HepG2 (cell line): ENCODE measurements around the gene CUL9.

Experiments
- FOXK2 ChIP-seq: fragments of 450-650 bp; IDR thresholded peaks from 2 replicates; pipeline ENCODE4 v1.6.1; 2016
- POLR2A ChIP-seq, 2 experiments: IDR thresholded peaks; 2 replicates each; pipeline ENCODE4 v1.6.1; 2011; ENCODE audit warnings: low read depth in 2 of 2, low read length in 2 of 2, mild to moderate bottlenecking in 1 of 2, moderate library complexity in 1 of 2; ENCODE audit not compliant: insufficient read depth in 1 of 2
- POLR2AphosphoS5 ChIP-seq: IDR thresholded peaks from 2 replicates; pipeline ENCODE4 v1.6.1; 2012; ENCODE audit warnings: low read depth, low read length
- SRSF9 ChIP-seq: fragments of 200-400 bp; formaldehyde crosslinking; IDR thresholded peaks from 2 replicates; pipeline ENCODE4 v1.6.1; 2018; ENCODE audit warnings: borderline replicate concordance, mild to moderate bottlenecking, low read depth, low read length; ENCODE audit not compliant: insufficient read depth, poor library complexity, severe bottlenecking
- TAF15 ChIP-seq: fragments of 200-400 bp; formaldehyde crosslinking; IDR thresholded peaks from one replicate; pipeline ENCODE4 v1.6.1; 2018; ENCODE audit warnings: mild to moderate bottlenecking, low read depth, low read length; ENCODE audit not compliant: poor library complexity, severe bottlenecking
- TOPORS ChIP-seq: sonication (generic); formaldehyde crosslinking; IDR thresholded peaks from 2 replicates; pipeline ENCODE4 v1.8.0; 2023; ENCODE audit warnings: mild to moderate bottlenecking, missing genetic modification reagents
- ZFP41 ChIP-seq: sonication (generic); formaldehyde crosslinking; IDR thresholded peaks from 2 replicates; pipeline ENCODE4 v1.4.0; 2020; ENCODE audit warnings: mild to moderate bottlenecking, missing genetic modification reagents, borderline replicate concordance
- TF ChIP-seq, protein P1 (sequence below): IDR thresholded peaks from 2 replicates; pipeline ENCODE4 v1.6.1; 2012; ENCODE audit warnings: inconsistent platforms

DNA sequence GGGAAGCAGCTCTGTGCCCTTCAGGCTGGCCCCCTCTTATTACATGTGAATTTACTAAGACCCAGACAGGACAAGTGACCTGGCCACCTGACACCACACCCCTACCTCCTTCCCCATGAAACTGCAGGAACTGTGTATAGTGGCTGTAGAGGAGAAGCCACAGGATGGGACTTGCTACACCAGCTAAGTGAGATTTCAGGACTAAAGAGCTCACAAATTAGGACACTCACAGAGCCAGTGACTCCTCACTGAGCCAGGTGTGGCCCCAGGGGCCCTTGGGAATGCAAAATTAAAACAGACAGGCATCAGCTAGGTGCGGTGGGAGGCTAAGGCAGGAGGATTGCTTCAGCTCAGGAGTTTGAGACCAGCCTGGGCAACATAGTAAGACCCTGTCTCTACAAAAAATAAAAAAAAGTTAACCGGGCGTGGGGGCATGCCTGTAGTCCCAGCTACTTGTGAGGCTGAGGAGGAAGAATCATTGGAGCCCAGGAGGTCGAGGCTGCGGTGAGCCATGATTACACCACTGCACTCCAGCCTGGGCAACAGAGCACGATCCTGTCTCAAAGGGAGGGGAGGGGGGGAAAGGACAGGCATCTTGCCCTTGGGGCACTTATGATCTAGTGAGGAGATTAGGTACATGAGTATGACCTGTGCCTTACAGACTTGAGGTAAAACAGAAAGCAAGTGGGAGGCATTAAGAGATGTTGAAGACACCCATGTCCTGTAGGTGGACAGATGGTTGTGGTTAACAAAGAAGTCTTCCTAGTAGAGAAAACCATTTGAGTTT is 34.1 kb upstream of the CUL9 start:
- TF ChIP-seq POLR2A (IDR thresholded peaks at IDR 0.05; ENCODE audit: insufficient read depth in 1 of 2, low read depth in 2 of 2, low read length in 2 of 2) = no peak
- no peak for TF ChIP-seq FOXK2
- no peak for TF ChIP-seq POLR2AphosphoS5
- TF ChIP-seq TOPORS (CRISPR knock-in tag) = no peak
- no peak for TF ChIP-seq TAF15
- TF ChIP-seq, protein P1, sequence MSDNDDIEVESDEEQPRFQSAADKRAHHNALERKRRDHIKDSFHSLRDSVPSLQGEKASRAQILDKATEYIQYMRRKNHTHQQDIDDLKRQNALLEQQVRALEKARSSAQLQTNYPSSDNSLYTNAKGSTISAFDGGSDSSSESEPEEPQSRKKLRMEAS = no peak
- no peak for TF ChIP-seq ZFP41 (CRISPR knock-in tag)
- TF ChIP-seq SRSF9 = no peak
